Fibroblast of the aortic adventitia (primary cell): ENCODE measurements around the gene ZNF780B. TPM values are rescaled to one million over a fixed set of nuclear protein-coding genes. Genes with fewer than 3 reads are reported as not detected.

Experiments used
- DNase-seq: peaks from one replicate; pipeline ENCODE4 v3.0.0-alpha.2; 2010; ENCODE audit warnings: low read depth
- H3K4me3 ChIP-seq: 2 replicates; pipeline ENCODE4 v1.5.1; 2011; ENCODE audit warnings: low read depth, mild to moderate bottlenecking, control low read depth, low read length, moderate library complexity
- total RNA-seq: library from RNA; depleted of rRNA; stranded (reverse); fragments of >200 nt; gene quantifications from 2 replicates; pipeline ENCODE4 v1.2.3, GENCODE V29; 2012; ENCODE audit warnings: low replicate concordance
- TF ChIP-seq, protein P1 (sequence below): IDR thresholded peaks from 2 replicates; pipeline ENCODE4 v1.5.1; 2011; ENCODE audit warnings: mild to moderate bottlenecking, low read length, control low read depth, inconsistent platforms; ENCODE audit not compliant: insufficient read depth

The ZNF780B gene
- 18.9 and 23.1 TPM in 2 replicates for total RNA-seq

DNA sequence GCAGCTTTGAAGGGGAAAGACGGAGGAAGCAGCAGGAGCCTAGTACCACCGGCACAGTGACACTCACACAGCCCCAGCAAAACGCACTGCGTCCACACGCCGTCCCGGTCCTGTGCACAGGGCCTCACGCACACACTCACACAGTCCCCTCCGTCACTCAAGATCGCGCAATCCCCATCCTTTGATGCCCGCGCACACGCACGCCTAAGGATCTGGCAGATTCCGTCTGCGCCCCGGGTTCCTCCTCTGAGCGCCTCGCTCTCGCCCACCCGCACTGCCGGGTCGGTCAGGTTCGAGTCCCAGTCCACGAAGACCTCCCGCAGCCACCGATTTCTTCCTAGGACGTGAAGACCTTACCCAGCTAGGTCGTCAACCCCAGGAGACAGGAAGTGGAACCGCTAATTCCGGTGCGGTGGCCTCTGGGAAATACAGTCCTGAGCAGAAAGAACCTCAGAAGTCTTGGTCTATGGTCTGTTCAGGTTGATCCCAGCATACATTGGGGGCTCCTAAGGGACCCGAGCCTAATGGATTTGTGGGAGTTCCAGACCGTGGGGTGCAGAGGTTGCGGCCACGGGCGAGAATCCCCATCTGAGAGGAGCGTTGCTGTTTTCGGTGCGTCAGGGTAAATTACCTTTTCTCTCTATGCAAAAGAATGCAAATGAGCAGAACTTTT lies at the start of gene ZNF780B:
Gene ZNF780B, minus strand, starts transcription at position 400 of the 673 bp plus-strand sequence. CDS start 5,899 bp downstream, outside the sequence.
- DNase-seq = peak; percentile 58
- H3K4me3 ChIP-seq = peak within 1 kb of the TSS; percentile 96
- TF ChIP-seq, protein P1, sequence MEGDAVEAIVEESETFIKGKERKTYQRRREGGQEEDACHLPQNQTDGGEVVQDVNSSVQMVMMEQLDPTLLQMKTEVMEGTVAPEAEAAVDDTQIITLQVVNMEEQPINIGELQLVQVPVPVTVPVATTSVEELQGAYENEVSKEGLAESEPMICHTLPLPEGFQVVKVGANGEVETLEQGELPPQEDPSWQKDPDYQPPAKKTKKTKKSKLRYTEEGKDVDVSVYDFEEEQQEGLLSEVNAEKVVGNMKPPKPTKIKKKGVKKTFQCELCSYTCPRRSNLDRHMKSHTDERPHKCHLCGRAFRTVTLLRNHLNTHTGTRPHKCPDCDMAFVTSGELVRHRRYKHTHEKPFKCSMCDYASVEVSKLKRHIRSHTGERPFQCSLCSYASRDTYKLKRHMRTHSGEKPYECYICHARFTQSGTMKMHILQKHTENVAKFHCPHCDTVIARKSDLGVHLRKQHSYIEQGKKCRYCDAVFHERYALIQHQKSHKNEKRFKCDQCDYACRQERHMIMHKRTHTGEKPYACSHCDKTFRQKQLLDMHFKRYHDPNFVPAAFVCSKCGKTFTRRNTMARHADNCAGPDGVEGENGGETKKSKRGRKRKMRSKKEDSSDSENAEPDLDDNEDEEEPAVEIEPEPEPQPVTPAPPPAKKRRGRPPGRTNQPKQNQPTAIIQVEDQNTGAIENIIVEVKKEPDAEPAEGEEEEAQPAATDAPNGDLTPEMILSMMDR = no peak

DNA sequence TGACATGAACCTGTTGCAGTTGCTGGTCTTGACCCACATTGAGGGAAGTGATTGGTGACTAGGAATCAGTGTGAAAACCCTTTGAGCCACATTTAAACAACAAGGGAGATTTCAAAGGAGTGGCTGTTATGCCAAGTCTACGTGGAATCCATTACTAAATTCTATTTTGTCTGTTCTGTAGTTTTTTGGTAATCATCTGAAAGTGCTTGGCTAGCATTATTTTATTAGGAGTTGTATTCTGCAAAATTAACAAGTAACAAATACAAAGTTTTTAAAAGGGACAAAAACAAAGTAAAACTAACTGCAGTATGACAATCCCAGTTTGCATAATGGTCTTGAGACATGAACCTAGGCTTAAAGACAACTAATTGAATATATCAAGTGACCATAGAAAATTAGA lies 48.7 kb upstream of the ZNF780B start:
- no peak overlapping the region for H3K4me3 ChIP-seq
- no peak for DNase-seq
- TF ChIP-seq, protein P1 = no peak

DNA sequence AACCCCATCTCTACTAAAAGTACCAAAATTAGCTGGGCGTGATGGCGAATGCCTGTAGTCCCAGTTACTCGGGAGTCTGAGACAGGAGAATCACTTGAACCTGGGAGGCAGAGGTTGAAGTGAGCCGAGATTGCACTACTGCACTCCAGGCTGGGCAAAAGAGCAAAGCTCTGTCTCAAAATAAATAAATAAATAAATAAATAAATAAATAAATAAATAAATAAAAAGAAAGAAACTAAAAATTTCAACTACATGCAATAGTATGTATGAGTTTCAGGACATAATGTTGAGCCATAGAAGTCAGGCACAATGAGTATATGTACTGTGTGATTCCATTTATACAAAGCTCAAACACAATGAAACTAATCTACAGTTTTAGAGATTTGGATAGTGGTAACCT lies 47.6 kb upstream of the ZNF780B start:
- DNase-seq = no peak
- TF ChIP-seq, protein P1 = no peak

DNA sequence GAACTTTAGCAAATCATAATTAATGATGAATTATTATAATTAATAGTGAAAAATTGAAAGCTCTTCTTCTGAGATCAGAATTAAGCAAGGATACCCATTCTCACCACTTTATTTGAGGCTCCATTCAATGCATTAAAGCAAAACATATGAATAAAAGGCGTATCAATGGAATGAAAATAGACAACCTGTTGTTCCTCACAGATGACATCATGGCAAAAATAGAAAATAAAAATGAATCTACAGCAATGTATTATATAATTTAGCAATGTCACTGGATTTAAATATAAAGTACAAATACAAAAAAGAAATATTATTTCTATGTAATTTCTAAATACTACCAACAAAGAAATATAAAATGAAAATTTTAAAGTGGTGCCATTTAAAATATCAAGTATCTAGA lies 45.8 kb upstream of the ZNF780B start:
- no peak for DNase-seq
- TF ChIP-seq, protein P1 = no peak
- no peak overlapping the region for H3K4me3 ChIP-seq

More for the DNA sequence above, 47.6 kb upstream of the ZNF780B start:
- no peak overlapping the region for H3K4me3 ChIP-seq

DNA sequence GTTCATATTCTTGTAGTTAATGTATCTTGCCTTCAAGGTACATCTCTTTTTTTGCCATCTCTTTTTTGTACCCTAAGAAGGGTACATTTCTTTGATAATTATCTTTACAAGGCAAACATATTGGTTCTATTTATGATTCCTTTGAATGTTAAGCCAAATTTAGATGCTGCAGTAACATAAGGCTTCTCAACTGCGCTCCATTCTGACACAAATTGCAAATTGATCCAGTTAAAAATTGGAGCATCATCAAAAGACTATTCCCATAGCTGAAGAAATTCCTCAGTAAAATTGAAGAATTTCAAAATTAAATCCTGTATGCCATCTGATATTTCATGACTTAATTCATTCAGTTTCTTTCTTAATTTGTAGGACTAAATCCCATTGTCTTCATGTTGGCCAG lies 37.4 kb upstream of the ZNF780B start:
- no peak overlapping the region for H3K4me3 ChIP-seq
- TF ChIP-seq, protein P1 = no peak
- no peak for DNase-seq

DNA sequence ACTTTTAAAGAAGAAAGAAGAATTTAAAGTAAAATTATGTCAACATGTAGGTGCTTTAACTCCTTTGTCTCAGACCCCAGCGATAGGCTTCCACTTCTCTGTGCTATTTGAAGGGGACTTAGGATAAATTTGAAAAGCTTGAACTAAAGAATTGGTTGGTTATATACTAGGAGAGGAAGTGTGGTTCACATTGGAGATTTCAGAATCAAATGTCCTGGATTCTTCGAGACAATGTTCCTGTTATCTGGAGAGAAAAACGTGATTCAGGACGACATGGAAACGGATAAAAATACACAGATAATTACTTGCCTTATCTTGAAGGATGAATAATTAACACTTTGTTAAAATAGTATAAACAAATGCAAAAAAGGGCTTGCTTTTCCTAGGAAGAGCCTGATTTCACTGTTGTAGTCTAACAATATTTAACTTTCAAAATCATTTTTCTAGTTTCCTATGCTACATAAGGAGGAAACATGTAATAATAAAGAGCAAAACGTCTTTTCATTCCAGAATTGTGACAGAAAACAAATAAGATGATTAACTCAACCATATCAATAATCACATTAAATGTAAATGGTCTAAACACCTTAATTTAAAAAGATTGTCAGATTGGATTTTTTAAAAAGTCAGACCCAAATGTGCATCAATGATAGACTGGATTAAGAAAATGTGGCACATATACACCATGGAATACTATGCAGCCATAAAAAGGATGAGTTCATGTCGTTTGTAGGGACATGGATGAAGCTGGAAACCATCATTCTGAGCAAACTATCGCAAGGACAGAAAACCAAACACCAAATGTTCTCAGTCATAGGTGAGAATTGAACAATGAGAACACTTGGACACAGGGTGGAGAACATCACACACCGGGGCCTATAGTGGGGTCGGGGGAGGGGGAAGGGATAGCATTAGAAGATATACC lies 35.4 kb upstream of the ZNF780B start:
- TF ChIP-seq, protein P1 = no peak
- no peak for DNase-seq
- peak overlapping the region; percentile 93 for H3K4me3 ChIP-seq
